ENCODE data around the gene NGEF.
A peak's percentile ranks its signal among the peaks of the same experiment; 100 is the strongest.

The NGEF gene

GRCh38 chr2:232880764-232881351 lies 132.2 kb downstream of the NGEF start:
- DNase-seq: no peak

GRCh38 chr2:232879618-232880494 lies 133.2 kb downstream of the NGEF start:
- DNase-seq: no peak

DNA sequence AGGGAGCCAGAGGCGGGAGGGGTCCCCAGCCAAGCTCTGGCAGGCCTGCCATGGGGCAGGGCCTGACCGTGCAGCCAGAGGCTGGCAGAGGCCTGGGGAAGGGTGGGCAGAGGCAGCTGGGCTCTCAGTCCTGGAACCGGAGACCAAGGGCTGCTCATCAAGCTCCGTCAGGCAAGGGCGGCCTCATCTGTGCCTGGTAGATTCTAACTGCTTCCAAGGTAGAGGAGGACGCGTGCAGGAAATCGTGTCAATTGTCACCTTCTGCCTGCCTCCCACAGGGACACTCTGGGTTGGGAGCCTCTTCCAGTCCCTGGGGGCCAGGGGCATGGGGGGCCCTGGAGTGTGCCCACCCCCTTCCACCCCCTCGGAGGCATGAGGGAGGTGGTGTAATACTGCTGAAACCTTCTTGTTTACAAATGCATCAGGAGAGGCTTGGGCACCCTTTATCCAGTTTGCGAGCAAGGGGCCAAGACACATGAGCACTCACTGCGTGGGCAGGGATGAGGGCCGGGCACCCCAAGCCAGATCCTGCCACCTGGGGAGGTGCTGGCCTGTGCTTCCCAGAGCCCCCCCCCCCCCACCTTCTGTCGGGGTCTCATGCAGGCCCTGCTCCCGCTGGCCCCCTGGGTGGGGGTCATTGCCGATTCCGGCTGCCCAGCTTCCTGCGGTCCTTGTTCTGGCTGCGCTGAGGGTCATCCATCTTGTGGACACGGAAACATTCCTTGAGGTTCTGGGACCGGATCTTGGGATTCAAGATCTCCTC lies 134.0 kb downstream of the NGEF start:
- no peak for DNase-seq

GRCh38 chr2:232877940-232878511 lies 135.0 kb downstream of the NGEF start:
- no peak for DNase-seq

DNA sequence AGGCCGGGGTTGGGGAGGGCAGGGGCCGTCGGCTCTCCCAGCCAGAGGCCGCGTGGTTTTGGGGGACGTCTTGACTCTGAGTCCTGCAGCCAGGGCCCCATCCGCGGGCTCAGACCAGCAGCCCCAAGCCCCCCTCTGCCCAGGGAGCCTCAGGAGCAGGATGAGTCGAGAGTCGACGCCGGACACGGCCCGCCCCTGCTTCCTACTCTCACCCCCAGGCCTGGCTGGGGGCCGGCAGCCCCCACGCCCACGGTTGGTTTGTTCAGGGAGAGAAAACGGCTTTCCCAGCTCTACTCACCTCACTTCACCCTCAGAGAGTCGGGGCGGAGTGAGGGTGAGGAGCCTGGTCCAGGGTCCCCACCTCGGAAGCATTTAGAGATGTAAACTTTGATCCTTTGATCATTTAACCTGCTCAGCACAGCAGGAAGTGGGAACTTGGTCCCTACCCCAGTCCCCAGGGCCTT lies 136.0 kb downstream of the NGEF start:
- DNase-seq: no peak

GRCh38 chr2:232876161-232876977 lies 136.7 kb downstream of the NGEF start:
- peak in 1 of 5 experiments; percentile 82 for DNase-seq

DNA sequence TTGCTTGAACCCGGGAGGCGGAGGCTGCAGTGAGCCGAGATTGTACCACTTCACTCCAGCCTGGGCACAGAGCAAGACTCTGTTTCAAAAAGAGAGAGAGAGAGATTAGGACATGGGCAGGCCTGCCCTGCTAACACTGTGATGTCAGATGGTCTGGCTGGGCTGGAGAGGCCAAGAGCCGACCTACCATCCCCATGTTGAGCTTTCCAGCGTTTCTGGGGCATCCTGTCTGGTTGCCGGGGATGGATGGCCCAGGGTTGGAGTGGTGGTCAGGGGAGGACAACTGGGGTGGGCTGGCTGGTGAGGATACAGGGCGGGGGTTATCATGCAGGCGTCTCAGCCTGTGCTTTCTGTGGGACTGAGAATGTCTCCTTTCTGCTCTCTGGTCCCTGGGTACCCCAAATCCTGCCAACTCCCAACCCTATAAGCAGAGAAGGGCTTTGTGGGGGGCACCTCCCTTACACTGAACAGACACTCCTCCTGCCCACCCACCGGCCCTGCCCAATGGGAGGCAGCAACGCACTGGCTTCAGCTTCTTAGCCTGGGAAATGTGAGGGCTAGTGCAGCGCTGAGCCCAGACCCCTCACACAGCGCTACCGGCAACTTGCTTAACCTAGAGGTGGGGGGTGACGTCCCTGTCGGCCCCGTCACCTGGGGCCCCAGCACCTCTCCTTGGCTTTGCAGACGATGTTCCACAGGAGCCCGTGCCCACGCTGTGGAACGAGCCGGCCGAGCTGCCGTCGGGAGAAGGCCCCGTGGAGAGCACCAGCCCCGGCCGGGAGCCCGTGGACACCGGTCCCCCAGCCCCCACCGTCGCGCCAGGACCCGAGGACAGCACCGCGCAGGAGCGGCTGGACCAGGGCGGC lies 137.6 kb downstream of the NGEF start:
- peak in 1 of 5 experiments; percentile 17 for DNase-seq

DNA sequence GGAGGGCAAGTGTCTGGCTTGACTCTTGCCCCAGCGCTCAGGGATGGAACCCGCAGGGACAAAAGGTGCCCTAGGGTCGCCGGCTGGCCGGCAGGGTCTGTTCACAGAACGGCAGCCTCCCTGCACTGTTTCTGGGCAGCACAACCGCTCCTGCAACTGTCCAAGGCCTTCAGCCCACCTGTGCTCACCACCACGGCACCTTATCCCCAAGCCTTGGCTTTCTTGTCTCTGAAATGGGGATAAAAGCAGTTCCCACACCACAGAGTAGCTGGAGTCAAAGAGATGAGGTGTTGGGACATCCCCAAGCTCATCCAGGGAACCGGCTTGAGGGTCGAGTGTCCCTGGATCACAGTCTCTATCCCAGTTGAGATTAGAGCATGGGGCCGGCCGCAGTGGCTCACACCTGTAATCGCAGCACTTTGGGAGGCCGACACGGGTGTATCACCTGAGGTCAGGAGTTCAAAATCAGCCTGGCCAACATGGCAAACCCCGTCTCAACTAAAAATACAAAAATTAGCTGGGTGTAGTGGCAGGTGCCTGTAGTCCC lies 138.3 kb downstream of the NGEF start:
- DNase-seq: no peak

DNA sequence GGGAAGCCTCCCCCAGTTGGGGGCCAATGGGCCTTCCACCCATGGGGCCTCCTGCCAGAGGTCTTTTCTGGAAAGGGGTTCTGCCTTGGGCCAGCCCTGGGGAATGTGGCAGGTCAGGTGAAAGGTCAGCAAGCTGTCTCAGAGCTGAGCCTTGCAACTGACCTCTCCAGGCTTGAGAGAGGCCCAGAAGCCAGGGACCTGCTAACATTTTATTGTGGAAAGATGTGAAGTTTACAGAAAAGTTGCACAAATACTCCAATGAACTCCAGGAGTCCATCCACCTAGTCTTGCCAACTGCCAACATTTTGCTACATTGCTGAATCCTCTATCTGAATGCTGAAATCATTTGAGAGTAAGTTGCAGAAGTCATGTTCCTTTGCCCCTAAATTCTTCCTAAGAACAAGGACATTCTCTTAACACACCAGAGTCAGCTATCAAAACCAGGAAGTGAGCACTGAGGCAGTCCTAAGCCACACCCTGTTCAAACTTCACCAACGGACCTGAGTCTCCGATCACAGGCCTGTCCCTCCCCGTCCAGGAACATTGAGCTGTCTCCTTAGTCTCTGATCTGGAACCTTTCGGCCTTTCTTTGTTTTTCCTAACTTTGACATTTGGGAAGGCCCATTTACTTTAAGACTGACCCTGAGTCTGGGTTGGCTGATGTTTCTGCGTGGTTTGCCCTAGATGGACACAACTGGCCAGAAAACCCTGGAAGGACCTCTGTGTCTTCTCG lies 139.0 kb downstream of the NGEF start:
- no peak for DNase-seq

GRCh38 chr2:232873292-232873908 lies 139.7 kb downstream of the NGEF start:
- DNase-seq: no peak

DNA sequence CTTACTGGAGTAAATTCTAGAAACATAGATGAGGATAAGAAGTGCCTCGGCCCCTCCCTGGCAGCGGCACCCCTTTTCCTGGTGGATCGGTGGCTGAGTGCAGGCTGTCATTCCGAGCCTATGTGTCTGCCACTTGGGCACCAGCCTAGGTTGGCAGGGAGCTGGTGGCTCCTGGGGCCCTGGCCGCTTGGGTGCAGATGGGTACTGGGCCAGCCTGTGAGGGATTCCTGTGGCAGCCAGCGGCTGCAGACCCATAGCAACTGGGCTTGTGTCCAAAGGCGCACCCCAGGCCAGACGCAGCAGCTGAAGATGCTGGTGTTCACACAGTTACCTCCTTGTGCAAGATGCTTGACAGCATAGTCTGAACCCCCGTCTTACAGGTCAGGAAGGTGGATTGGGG lies 140.2 kb downstream of the NGEF start:
- DNase-seq: no peak

DNA sequence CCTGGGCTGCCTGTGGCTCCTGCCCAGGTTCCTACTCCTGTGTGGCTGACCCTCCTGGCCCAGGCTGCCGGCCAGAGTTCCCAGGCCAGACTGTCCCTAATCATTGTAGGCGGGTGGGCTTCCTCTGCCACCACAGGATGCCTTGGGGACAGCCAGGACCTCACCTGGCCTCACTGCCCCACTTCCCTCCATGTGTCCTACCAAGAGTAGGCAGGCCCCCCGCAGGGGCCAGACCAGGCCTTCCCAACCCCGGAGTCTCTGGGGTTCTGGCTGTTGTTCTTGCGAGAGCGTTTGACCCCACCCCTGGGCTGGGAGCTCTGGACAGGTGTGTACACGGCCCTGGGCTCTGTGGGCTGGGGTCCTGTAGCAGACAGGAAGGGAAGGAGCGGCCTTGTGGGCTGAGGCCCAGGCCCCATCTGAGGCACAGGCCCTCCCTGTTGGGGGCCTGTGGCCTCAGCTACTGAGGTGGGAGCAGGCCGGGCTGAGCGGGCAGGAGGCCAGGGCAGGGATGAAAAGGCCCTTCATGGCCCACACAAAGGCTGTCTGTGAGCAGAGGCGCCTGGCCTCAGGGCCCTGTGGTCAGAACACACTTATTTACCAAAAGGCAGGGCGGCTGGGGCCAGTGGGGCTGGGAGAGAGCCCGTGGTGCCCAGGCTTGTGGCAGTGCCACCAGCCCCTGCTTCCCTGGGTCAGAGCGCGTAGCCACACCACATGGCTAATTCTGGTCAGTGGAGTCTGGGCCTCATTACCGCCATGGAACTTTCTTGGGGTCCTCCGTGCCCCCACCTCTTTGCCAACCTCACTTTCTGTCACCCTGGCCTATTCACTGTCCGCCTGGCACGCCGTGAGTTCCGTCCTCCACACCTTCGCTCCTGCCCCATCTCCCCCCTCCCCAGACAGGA lies 141.0 kb downstream of the NGEF start:
- no peak for DNase-seq

DNA sequence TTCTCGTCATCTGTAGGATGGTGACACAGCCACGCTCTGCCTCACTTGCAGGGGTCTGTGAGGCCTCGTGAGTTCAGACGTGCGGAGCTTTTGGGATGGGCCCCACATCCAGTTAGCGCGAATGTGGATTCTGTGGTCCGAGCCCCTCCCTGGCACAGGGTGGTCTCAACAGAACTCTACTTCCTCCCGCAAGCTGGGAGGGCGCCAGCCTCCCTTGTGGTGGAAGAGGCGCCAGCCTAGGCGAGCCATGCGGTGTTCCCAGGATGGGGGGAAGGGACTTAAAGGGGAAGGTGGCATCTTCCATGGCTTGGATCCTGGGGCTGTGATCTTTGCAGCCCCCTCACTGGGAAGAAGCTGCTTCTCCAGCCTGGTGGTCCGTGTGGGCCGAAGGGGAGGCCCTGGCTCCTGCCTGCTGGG lies 141.6 kb downstream of the NGEF start:
- DNase-seq: no peak

GRCh38 chr2:232870766-232871371 lies 142.2 kb downstream of the NGEF start:
- DNase-seq: no peak

- no peak for DNase-seq
Observed at GRCh38 chr2:232870018-232870765, 142.9 kb downstream of the NGEF start, which contains the start of gene SNORC. TSS of gene SNORC (plus strand) at chr2:232870264. CDS start at chr2:232870342, 78 bp downstream.

DNA sequence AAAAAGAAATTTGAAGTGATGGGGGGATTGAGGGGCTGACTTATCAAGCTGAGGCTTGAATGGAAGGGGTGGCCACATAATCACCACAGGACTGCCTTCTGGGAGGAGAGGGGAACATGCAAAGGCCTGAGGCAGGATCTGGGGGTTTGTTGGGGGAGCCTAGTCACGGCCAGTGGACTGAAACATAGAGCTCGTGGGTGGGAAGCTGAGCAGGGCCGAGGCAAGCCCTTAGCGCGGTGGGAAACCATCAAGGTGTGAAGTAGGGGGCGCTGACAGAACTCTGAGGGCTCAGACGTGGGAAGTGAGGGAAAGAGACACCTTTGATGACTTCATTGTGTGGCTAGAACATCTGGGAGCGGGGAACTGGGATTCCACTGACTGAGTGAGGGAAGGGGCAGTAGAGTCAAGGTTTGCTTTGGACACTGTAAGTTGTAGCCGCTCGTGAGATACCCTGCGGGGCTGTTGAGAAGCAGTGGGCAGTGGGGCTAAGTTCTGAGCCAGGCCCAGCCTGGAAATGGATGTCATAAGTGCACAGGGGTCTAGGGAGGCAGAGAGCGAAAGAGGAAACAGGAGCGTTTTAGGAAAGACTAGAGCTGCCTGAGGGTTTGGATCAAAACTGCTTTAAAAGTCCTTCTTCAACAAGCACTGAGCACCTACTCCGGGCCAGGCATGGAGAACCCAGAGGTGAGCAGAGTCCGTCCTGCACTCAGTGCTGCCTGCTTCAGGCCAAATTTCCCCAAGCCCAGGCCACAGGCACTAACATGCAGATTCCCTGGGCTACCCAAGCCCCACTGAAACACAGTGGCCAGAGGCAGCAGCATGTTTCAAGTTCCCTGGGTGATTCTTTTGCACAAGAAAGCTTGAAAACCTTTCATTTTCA lies 143.7 kb downstream of the NGEF start:
- DNase-seq: no peak
